GM19240 (cell line): ENCODE data around the gene PCDHGA10.
A peak's percentile ranks its signal among the peaks of the same experiment; 100 is the strongest.
"Not testable (repeated sequence)": the region's sequence is repeated elsewhere in the genome, so short reads cannot be mapped to it uniquely, and the experiment has no call there.

Experiments used
- DNase-seq: peaks from one replicate; pipeline ENCODE4 v3.0.0; 2011; ENCODE audit warnings: low spot score; ENCODE audit not compliant: insufficient read length

The PCDHGA10 gene

DNA sequence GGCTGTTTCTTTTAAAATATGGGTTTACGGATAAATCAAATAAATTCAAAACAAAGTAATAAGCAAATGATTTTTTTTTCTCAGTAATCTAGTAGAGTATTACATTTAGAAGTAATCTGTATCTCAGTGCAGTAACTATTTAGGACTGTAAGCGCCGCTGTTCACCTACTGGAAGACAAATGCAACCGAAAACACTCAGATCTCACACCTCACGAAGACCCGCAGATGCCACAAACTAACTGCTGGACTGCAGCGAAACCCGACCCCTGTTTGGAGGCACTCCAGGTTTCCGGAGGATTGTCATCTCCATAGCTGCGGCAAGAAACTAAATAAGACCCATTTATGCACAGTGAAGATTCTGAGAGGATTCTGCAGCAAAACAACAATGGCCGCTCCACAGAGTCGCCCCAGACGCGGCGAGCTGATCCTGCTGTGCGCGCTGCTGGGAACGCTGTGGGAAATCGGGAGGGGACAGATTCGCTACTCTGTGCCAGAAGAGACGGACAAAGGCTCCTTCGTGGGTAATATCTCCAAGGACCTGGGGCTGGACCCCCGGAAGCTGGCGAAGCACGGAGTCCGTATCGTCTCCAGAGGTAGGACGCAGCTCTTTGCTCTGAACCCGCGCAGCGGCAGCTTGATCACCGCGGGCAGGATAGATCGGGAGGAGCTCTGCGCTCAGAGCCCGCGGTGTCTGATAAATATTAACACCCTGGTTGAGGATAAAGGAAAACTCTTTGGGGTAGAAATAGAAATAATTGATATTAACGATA is 20.2 kb upstream of the PCDHGA10 start, which contains the start of gene PCDHGA8:
Gene PCDHGA8 (plus strand): TSS at position 205 of the 770 bp plus-strand sequence. CDS start 181 bp downstream, at position 386.
- DNase-seq: no peak

DNA sequence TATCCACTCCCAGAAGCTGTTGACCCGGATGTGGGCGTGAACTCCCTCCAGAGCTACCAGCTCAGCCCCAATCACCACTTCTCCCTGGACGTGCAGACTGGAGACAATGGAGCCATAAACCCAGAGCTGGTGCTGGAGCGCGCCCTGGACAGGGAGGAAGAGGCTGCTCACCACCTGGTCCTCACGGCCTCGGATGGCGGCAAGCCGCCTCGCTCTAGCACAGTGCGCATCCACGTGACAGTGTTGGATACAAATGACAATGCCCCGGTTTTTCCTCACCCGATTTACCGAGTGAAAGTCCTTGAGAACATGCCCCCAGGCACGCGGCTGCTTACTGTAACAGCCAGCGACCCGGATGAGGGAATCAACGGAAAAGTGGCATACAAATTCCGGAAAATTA is 19.5 kb upstream of the PCDHGA10 start:
- no peak for DNase-seq

DNA sequence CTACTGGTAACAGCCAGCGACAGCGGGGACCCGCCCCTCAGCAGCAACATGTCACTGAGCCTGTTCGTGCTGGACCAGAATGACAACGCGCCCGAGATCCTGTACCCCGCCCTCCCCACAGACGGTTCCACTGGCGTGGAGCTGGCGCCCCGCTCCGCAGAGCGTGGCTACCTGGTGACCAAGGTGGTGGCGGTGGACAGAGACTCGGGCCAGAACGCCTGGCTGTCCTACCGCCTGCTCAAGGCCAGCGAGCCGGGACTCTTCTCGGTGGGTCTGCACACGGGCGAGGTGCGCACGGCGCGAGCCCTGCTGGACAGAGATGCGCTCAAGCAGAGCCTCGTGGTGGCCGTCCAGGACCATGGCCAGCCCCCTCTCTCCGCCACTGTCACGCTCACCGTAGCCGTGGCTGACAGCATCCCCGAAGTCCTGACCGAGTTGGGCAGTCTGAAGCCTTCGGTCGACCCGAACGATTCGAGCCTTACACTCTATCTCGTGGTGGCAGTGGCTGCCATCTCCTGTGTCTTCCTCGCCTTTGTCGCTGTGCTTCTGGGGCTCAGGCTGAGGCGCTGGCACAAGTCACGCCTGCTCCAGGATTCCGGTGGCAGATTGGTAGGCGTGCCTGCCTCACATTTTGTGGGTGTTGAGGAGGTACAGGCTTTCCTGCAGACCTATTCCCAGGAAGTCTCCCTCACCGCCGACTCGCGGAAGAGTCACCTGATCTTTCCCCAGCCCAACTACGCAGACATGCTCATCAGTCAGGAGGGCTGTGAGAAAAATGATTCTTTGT is 18.2 kb upstream of the PCDHGA10 start:
- not testable (repeated sequence) for DNase-seq

DNA sequence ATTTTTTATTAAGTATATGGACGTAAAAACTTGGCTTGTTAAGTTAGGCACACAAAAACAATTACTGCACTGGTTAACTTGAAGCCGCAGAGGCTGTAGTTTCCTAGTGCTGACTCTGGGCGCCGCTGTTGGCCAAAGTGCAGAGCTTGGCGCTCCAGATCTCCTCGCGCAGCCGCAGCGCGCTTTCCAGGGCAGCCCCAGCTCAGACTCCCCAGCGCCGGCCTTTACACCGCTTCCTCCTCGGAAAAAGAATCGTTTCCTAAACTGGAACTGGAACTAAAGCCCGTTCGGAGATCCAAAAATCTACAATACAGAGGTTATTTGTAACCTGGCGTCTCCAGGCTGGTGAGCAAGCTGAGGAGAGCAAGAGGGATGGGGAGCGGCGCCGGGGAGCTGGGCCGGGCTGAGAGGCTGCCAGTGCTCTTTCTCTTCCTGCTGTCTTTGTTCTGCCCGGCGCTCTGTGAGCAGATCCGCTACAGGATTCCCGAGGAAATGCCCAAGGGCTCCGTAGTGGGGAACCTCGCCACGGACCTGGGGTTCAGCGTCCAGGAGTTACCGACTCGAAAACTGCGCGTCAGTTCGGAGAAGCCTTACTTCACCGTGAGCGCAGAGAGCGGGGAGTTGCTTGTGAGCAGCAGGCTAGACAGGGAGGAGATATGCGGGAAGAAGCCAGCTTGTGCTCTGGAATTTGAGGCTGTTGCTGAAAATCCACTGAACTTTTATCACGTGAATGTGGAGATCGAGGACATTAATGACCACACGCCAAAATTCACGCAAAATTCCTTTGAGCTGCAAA is 14.8 kb upstream of the PCDHGA10 start, which contains the start of gene PCDHGB5:
Gene PCDHGB5 (plus strand): TSS at position 192 of the 796 bp plus-strand sequence. CDS start 181 bp downstream, at position 373.
- not testable (repeated sequence) for DNase-seq

DNA sequence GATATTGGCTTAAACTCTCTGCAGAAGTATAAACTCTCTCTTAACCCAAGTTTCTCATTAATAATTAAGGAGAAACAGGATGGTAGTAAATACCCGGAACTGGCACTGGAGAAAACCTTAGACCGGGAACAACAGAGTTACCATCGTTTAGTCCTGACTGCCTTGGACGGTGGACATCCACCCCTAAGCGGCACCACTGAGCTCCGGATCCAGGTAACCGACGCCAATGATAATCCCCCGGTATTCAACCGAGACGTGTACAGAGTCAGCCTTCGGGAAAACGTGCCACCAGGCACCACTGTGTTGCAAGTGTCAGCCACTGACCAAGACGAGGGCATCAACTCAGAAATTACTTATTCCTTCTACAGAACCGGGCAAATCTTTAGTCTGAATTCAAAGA is 14.2 kb upstream of the PCDHGA10 start:
- no peak for DNase-seq

DNA sequence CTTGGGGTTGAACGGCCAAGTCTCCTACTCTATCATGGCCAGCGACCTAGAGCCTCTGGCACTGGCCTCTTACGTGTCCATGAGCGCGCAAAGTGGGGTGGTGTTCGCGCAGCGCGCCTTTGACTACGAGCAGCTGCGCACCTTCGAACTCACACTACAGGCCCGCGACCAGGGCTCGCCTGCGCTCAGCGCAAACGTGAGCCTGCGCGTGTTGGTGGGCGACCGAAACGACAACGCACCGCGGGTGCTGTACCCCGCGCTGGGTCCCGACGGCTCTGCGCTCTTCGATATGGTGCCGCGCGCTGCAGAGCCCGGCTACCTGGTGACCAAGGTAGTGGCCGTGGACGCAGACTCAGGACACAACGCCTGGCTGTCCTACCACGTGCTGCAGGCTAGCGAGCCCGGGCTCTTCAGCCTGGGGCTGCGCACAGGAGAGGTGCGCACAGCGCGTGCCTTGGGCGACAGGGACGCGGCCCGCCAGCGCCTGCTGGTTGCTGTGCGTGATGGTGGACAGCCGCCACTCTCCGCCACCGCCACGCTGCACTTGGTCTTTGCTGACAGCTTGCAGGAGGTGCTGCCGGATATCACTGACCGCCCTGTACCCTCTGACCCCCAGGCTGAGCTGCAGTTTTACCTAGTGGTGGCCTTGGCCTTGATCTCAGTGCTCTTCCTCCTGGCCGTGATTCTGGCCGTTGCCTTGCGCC is 13.1 kb upstream of the PCDHGA10 start:
- DNase-seq: no peak

DNA sequence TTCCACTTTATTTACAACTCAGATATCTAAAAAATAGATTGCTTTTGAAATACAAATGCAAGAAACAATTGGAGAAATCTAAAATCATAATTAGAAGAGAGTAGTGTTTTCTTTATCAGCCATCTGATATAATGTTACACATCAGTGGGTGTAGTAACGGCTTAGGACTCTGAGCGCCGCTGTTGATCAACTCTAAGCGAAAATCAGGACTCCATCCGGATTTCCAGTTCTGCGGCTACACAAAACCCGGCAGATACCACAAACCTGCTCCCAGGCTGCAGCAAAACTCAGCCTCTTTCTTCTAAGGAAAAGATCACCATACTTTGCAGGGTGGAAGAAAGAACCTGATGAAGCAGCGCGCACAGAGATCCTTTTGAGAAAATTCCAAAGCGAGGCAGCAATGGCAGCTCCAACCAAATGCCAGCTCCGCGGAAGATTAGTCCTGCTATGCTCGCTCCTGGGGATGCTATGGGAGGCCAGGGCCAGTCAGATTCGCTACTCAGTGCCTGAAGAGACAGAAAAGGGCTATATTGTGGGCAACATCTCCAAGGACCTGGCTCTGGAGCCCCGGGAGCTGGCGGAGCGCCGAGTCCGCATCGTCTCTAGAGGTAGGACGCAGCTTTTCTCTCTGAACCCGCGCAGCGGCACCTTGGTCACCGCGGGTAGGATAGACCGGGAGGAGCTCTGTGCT is 10.1 kb upstream of the PCDHGA10 start, which contains the start of gene PCDHGA9:
Gene PCDHGA9 (plus strand): TSS at position 226 of the 691 bp plus-strand sequence. CDS start 175 bp downstream, at position 401.
- DNase-seq: no peak

DNA sequence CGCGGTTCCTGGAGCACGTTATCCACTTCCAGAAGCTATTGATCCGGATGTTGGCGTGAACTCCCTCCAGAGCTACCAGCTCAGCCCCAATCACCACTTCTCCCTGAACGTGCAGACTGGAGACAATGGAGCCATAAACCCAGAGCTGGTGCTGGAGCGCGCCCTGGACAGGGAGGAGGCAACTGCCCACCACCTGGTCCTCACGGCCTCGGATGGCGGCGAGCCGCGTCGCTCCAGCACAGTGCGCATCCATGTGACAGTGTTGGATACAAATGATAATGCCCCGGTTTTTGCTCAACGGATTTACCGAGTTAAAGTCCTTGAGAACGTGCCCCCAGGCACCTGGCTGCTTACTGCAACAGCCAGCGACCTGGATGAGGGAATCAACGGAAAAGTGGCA is 9.4 kb upstream of the PCDHGA10 start:
- no peak for DNase-seq

DNA sequence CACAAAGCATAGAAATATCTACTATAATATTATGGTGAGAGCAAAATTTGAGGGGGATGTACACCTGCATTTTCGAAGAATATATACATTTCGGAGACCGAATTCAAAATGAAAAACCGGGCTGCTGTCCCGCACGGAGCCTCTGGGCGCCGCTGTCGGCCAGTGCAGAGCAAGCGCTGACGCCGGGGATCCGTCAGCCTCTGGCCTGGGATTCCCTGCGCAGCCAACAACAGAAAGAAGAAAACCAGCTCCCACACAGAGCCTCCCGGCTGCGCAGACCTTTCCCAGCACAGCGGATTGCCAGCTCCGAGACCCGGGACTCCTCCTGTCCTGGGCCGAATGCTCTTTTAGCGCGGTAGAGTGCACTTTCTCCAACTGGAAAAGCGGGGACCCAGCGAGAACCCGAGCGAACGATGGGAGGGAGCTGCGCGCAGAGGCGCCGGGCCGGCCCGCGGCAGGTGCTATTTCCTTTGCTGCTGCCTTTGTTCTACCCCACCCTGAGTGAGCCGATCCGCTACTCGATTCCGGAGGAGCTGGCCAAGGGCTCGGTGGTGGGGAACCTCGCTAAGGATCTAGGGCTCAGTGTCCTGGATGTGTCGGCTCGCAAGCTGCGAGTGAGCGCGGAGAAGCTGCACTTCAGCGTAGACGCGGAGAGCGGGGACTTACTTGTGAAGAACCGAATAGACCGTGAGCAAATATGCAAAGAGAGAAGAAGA is 4.8 kb upstream of the PCDHGA10 start, which contains the start of gene PCDHGB6:
Gene PCDHGB6 (plus strand): TSS at position 232 of the 716 bp plus-strand sequence. CDS start 182 bp downstream, at position 414.
- DNase-seq: not testable (repeated sequence)

DNA sequence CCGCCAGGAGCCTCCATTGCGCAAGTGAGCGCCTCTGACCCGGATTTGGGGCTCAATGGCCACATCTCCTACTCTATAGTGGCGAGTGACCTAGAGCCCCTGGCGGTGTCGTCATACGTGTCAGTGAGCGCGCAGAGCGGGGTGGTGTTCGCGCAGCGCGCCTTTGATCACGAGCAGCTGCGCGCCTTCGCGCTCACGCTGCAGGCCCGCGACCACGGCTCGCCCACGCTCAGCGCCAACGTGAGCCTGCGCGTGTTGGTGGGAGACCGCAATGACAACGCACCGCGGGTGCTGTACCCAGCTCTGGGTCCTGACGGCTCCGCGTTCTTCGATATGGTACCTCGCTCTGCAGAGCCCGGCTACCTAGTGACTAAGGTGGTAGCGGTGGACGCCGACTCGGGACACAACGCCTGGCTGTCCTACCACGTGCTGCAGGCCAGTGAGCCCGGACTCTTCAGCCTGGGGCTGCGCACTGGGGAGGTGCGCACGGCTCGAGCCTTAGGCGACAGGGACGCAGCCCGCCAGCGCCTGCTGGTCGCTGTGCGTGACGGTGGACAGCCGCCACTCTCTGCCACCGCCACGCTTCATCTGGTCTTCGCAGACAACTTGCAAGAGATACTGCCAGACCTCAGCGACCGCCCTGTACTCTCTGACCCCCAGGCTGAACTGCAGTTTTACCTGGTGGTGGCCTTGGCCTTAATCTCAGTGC is 3.0 kb upstream of the PCDHGA10 start:
- DNase-seq: no peak

DNA sequence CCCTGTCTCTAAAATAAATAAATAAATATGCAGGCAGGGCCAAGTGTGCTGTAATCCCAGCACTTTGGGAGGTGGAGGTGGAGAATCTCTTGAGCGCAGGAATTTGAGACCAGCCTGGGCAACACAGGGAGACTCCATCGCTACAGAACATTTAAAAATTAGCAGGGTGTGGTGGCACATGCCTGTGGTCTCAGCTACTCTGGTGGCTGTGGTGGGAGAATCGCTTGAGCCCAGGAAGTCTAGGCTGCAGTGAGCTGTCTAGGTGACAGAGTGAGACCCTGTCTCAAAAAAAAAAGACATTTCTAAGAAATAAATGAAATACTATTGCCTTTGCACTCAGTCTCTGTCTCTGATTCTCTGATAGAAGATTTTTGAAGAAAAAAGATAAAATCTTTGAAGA is 1.2 kb upstream of the PCDHGA10 start:
- DNase-seq: no peak

DNA sequence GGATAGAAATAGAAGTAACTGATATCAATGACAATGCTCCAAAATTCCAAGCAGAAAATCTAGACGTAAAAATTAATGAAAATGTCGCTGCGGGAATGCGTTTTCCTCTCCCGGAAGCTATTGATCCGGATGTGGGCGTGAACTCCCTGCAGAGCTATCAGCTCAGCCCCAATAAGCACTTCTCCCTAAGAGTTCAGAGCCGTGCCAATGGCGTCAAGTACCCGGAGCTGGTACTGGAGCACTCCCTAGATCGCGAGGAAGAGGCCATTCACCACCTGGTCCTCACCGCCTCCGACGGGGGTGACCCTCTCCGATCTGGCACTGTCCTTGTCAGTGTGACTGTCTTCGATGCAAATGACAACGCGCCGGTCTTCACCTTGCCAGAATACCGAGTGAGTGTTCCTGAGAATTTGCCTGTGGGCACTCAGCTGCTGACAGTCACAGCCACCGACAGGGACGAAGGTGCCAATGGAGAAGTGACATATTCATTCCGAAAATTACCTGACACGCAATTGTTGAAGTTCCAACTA is 818 bp downstream of the PCDHGA10 start:
- no peak for DNase-seq

DNA sequence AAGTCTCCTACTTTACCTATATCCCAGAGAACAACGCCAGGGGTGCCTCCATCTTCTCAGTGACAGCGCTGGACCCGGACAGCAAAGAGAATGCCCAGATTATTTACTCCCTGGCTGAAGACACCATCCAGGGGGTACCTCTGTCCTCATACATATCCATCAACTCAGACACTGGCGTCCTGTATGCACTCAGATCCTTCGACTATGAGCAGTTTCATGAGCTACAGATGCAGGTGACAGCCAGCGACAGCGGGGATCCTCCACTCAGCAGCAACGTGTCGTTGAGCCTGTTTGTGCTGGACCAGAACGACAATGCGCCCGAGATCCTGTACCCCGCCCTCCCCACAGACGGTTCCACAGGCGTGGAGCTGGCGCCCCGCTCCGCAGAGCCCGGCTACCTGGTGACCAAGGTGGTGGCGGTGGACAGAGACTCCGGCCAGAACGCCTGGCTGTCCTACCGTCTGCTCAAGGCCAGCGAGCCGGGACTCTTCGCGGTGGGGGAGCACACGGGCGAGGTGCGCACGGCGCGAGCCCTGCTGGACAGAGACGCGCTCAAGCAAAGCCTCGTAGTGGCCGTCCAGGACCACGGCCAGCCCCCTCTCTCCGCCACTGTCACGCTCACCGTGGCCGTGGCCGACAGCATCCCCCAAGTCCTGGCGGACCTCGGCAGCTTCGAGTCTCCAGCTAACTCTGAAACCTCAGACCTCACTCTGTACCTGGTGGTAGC is 1.9 kb downstream of the PCDHGA10 start:
- not testable (repeated sequence) for DNase-seq

DNA sequence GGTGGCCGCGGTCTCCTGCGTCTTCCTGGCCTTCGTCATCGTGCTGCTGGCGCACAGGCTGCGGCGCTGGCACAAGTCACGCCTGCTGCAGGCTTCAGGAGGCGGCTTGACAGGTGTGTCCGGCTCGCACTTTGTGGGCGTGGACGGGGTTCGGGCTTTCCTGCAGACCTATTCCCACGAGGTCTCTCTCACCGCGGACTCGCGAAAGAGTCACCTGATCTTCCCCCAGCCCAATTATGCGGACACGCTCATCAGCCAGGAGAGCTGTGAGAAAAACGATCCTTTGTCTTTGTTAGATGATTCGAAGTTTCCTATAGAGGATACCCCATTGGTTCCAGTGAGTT is 2.5 kb downstream of the PCDHGA10 start:
- DNase-seq: not testable (repeated sequence)

DNA sequence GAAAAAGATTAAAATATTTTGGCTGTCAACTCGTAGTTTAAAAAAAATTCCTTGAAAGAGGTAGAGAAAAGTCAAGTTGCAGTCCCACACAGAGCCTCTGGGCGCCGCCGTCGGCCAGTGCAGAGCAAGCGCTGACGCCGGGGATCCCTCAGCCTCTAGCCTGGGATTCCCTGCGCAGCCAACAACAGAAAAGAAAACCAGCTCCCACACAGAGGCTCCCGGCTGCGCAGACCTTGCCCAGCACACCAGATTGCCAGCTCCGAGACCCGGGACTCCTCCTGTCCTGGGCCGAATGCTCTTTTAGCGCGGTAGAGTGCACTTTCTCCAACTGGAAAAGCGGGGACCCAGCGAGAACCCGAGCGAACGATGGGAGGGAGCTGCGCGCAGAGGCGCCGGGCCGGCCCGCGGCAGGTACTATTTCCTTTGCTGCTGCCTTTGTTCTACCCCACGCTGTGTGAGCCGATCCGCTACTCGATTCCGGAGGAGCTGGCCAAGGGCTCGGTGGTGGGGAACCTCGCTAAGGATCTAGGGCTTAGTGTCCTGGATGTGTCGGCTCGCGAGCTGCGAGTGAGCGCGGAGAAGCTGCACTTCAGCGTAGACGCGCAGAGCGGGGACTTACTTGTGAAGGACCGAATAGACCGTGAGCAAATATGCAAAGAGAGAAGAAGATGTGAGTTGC is 4.8 kb downstream of the PCDHGA10 start, which contains the start of gene PCDHGB7:
Gene PCDHGB7 (plus strand): TSS at position 184 of the 679 bp plus-strand sequence. CDS start 183 bp downstream, at position 367.
- peak; percentile 55 for DNase-seq

DNA sequence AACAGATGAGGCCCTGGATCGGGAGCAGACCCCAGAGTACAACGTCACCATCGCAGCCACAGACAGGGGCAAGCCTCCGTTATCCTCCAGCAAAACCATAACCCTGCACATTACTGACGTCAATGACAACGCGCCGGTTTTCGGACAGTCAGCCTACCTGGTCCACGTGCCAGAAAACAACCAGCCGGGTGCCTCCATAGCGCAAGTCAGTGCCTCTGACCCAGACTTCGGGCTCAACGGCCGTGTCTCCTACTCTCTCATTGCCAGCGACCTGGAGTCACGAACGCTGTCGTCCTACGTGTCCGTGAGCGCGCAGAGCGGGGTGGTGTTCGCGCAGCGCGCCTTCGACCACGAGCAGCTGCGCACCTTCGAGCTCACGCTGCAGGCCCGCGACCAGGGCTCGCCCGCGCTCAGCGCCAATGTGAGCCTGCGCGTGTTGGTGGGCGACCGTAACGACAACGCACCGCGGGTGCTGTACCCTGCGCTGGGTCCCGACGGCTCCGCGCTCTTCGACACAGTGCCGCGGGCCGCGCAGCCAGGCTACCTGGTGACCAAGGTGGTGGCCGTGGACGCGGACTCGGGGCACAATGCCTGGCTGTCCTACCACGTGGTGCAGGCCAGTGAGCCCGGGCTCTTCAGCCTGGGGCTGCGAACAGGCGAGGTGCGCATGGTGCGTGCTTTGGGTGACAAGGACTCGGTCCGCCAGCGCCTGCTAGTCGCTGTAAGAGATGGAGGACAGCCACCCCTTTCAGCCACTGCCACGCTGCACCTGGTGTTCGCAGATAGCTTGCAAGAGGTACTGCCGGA is 6.5 kb downstream of the PCDHGA10 start:
- DNase-seq: no peak
